Astrocyte (in vitro differentiated cells and primary cell): ENCODE data around the gene PCMTD2. TPM values are rescaled to one million over a fixed set of nuclear protein-coding genes. Genes with fewer than 3 reads are reported as not detected.
A peak's percentile ranks its signal among the peaks of the same experiment; 100 is the strongest.

Source experiments
- DNase-seq: peaks from one replicate; pipeline ENCODE4 v3.0.0-alpha.2; 2010; ENCODE audit warnings: low read depth
- FAIRE-seq: peaks from 2 replicates; lab custom pipeline; 2011; peaks lifted over from hg19 to GRCh38; lab: Jason Lieb, UNC
- H2AFZ ChIP-seq: 2 replicates; pipeline ENCODE4 v1.6.0; 2012; ENCODE audit warnings: low read depth, low read length, inconsistent platforms
- H3K27ac ChIP-seq: 2 replicates; pipeline ENCODE4 v1.5.1; 2011; ENCODE audit warnings: low read depth, low read length, inconsistent platforms
- H3K27me3 ChIP-seq: 2 replicates; pipeline ENCODE4 v1.6.0; 2011; ENCODE audit warnings: low read length, inconsistent platforms; ENCODE audit not compliant: insufficient read depth
- H3K36me3 ChIP-seq: 2 replicates; pipeline ENCODE4 v1.5.1; 2011; ENCODE audit warnings: low read length, inconsistent platforms; ENCODE audit not compliant: insufficient read depth
- H3K4me1 ChIP-seq: 2 replicates; pipeline ENCODE4 v1.5.1; 2011; ENCODE audit warnings: low read length, inconsistent platforms; ENCODE audit not compliant: insufficient read depth
- H3K4me2 ChIP-seq: 2 replicates; pipeline ENCODE4 v1.6.0; 2012; ENCODE audit warnings: low read length, inconsistent platforms
- H3K4me3 ChIP-seq: 2 replicates; pipeline ENCODE4 v1.5.1; 2011; ENCODE audit warnings: low read depth, mild to moderate bottlenecking, low read length, inconsistent platforms; ENCODE audit not compliant: insufficient read depth
- H3K79me2 ChIP-seq: 2 replicates; pipeline ENCODE4 v1.6.0; 2012; ENCODE audit warnings: mild to moderate bottlenecking, low read length, inconsistent platforms; ENCODE audit not compliant: insufficient read depth
- H3K9ac ChIP-seq: 2 replicates; pipeline ENCODE4 v1.6.0; 2012; ENCODE audit warnings: mild to moderate bottlenecking, low read length, inconsistent platforms
- H3K9me3 ChIP-seq: 2 replicates; pipeline ENCODE4 v1.5.1; 2012; ENCODE audit warnings: low read depth, mild to moderate bottlenecking, low read length, inconsistent platforms; ENCODE audit not compliant: insufficient read depth
- H4K20me1 ChIP-seq: 2 replicates; pipeline ENCODE4 v1.6.0; 2012; ENCODE audit warnings: low read length, inconsistent platforms; ENCODE audit not compliant: insufficient read depth
- H3K27ac Mint-ChIP-seq: one replicate; pipeline ENCODE4 v1.8.0; 2021; ENCODE audit warnings: mild to moderate bottlenecking, mixed read lengths; ENCODE audit not compliant: unreplicated experiment
- H3K27me3 Mint-ChIP-seq: one replicate; pipeline ENCODE4 v1.8.0; 2021; ENCODE audit warnings: low read depth, mixed read lengths; ENCODE audit not compliant: unreplicated experiment
- H3K36me3 Mint-ChIP-seq: one replicate; pipeline ENCODE4 v1.8.0; 2021; ENCODE audit warnings: low read depth, mixed read lengths; ENCODE audit not compliant: unreplicated experiment
- H3K4me1 Mint-ChIP-seq: one replicate; pipeline ENCODE4 v1.8.0; 2021; ENCODE audit warnings: low read depth, mixed read lengths; ENCODE audit not compliant: unreplicated experiment
- H3K4me3 Mint-ChIP-seq: one replicate; pipeline ENCODE4 v1.8.0; 2021; ENCODE audit warnings: mild to moderate bottlenecking, moderate library complexity, mixed read lengths; ENCODE audit not compliant: unreplicated experiment
- H3K9me3 Mint-ChIP-seq: one replicate; pipeline ENCODE4 v1.8.0; 2021; ENCODE audit warnings: mild to moderate bottlenecking, mixed read lengths; ENCODE audit not compliant: unreplicated experiment
- CTCF ChIP-seq: IDR thresholded peaks from 2 replicates; pipeline ENCODE4 v1.5.1; 2011; ENCODE audit warnings: low read depth, mild to moderate bottlenecking, inconsistent platforms, low read length, moderate library complexity; ENCODE audit not compliant: insufficient read depth
- EZH2 ChIP-seq: IDR thresholded peaks from 2 replicates; pipeline ENCODE4 v1.6.1; 2012; ENCODE audit warnings: mild to moderate bottlenecking, low read length, inconsistent platforms; ENCODE audit not compliant: insufficient read depth
- total RNA-seq: library from RNA; stranded (reverse); gene quantifications from 2 replicates; pipeline ENCODE4 v1.2.1, GENCODE V29; 2021

Gene PCMTD2
- total RNA-seq, 1 donor from 2014 or later, result 40.0 TPM

GRCh38 chr20:64244870-64245603 lies 10.5 kb upstream of the PCMTD2 start:
- no peak overlapping the region for H2AFZ ChIP-seq
- TF ChIP-seq CTCF, result no peak
- TF ChIP-seq EZH2, result no peak
- FAIRE-seq, result no peak
- no peak for DNase-seq
- H3K4me2 ChIP-seq, result no peak overlapping the region
- Mint-ChIP-seq H3K9me3 (peaks cover 5% of the 10 kb centered on the region), H3K27me3 (peaks cover 43% of the 10 kb centered on the region), H3K36me3 (peaks cover 2% of the 10 kb centered on the region), H3K4me1 (no peaks in the 10 kb centered on the region), H3K4me3 (no peak overlapping the region), H3K27ac (peak overlapping the region; percentile 55)
- no peak overlapping the region for H3K4me3 ChIP-seq
- H3K9me3 ChIP-seq, result no peaks in the 10 kb centered on the region
- H3K9ac ChIP-seq, result no peak overlapping the region
- H3K36me3 ChIP-seq, result no peaks in the 10 kb centered on the region
- peaks cover 18% of the 10 kb centered on the region for H3K27me3 ChIP-seq
- no peaks in the 10 kb centered on the region for H3K4me1 ChIP-seq
- H3K79me2 ChIP-seq, result no peaks in the 10 kb centered on the region
- H4K20me1 ChIP-seq, result no peaks in the 10 kb centered on the region
- no peak overlapping the region for H3K27ac ChIP-seq

GRCh38 chr20:64245746-64246595 lies 9.6 kb upstream of the PCMTD2 start:
- H3K9ac ChIP-seq, result no peak overlapping the region
- Mint-ChIP-seq H3K27me3 (peaks cover 51% of the 10 kb centered on the region), H3K27ac (no peak overlapping the region), H3K9me3 (peaks cover 6% of the 10 kb centered on the region), H3K4me3 (no peak overlapping the region), H3K36me3 (peaks cover 2% of the 10 kb centered on the region), H3K4me1 (no peaks in the 10 kb centered on the region)
- no peaks in the 10 kb centered on the region for H3K79me2 ChIP-seq
- H3K4me1 ChIP-seq, result no peaks in the 10 kb centered on the region
- no peak for DNase-seq
- H3K4me3 ChIP-seq, result no peak overlapping the region
- H3K27me3 ChIP-seq, result peaks cover 27% of the 10 kb centered on the region
- H3K36me3 ChIP-seq, result no peaks in the 10 kb centered on the region
- FAIRE-seq, result no peak
- no peak overlapping the region for H2AFZ ChIP-seq
- H3K27ac ChIP-seq, result no peak overlapping the region
- H4K20me1 ChIP-seq, result no peaks in the 10 kb centered on the region
- TF ChIP-seq CTCF, result no peak
- TF ChIP-seq EZH2, result no peak
- H3K4me2 ChIP-seq, result no peak overlapping the region
- no peaks in the 10 kb centered on the region for H3K9me3 ChIP-seq
